ENCODE data around the gene LRRFIP2.
"Not testable (repeated sequence)": the region's sequence is repeated elsewhere in the genome, so short reads cannot be mapped to it uniquely, and the experiment has no call there.

Gene LRRFIP2

DNA sequence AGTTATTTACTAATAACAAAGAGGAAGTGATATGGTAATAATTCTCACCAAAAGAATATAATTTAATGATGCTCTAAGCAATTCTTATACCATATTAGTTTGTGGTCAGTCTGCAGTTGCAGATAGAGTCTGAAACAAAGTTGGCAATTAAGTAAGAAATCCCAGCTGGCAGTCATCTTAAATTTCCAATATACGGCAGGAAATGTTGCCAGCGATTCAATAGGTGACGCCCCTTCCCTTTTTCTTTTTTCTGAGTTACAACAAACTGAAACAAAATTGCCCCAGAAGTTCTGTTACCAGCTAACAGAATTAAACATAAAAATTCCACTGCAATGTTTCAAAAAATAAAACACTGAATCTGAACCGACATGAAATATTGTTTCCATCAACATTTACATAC is 26.7 kb downstream of the LRRFIP2 start:
- no peak for FAIRE-seq
- DNase-seq (ENCODE audit: insufficient read length, low spot score): no peak

DNA sequence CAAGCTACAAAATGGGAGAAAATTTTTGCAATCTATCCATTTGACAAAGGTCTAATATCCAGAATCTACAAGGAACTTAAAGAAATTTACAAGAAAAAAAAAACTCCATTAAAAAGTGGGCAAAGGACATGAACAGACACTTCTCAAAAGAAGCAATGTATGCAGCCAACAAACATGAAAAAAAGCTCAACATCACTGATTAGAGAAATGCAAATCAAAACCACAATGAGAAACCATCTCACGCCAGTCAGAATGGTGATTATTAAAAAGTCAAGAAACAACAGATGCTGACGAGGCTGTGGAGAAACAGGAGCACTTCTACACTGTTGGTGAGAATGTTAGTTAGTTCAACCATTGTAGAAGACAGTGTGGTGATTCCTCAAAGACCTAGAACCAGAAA is 27.5 kb downstream of the LRRFIP2 start:
- not testable (repeated sequence) for FAIRE-seq; DNase-seq (ENCODE audit: insufficient read length, low spot score)

DNA sequence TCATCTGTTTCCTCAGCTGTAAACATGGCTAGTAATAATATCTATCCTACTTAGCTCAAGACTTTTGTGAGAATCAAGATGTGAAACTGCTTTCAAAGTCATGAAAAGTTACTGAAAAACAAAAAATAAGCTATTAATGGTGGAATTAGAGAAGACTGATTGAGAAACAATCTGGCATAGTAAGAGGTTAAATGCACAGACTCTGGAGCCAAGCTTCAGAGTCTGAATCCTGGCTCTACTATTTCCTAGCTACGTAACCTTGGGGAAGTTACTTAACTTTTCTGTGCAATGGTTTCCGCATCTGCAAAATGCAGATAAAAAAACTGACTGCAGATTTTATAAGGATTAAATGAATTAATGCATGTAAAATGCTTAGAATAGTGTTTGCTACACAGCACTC is 28.8 kb downstream of the LRRFIP2 start:
- FAIRE-seq (peak; percentile 4), DNase-seq (ENCODE audit: insufficient read length, low spot score) (no peak)

DNA sequence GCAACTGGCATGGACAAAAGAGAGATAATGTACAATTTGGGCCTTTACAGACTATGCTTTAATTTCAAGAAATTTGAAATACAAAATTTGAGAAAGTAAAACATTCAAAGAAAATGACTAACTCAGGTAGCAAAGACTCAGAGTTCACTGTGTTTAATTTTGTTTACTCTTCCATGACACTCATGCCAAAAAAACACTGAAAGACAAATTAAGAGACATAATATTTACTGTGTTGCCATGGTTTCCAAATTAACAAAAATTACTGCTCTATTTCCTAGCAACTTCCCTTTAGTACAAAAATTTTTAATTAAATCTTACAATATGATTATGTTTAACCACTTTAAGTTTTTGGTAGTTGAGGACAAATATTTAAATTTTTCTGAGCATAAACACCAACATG is 29.6 kb downstream of the LRRFIP2 start:
- DNase-seq (ENCODE audit: insufficient read length, low spot score) (no peak), FAIRE-seq (no peak)

DNA sequence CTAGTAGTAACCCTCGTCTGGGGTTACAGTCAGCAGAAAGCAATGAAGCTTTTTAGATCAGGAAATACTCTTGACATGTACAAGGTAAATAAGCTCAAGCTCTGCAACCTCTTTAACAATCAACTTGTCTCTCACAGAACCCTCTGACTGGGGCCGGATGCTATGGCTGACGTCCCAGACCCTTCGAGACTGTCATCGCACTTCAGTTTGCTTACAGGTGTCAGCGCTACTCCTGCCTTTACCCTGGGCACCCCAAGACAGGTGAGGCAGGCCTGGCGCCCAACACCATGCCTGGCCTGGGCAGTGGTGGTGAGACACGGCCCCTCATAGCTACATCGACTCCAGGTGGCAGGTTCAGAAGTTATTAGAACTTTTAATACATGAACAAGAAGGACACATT is 30.6 kb downstream of the LRRFIP2 start:
- no peak for FAIRE-seq
- no peak for DNase-seq (ENCODE audit: insufficient read length, low spot score)

DNA sequence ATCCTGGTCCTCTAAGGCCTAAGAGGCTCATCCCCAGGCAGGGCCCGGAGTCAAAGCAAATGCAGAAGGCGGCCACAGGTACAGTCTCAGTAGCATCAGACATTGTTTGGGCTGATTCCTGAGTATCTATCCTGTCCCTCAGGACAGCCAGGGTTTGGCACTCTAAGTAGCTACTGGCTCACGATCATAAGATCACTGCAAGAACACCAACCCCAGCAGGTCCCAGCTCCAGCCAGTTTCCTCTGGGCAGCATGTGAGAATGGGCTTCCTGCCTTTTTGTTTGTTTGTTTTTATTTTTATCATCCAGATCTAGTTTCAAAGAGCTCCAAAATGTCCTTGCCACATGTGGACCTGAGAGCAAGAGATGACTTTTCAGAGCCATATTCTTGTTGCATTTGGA is 32.7 kb downstream of the LRRFIP2 start:
- FAIRE-seq (no peak), DNase-seq (ENCODE audit: insufficient read length, low spot score) (no peak)

DNA sequence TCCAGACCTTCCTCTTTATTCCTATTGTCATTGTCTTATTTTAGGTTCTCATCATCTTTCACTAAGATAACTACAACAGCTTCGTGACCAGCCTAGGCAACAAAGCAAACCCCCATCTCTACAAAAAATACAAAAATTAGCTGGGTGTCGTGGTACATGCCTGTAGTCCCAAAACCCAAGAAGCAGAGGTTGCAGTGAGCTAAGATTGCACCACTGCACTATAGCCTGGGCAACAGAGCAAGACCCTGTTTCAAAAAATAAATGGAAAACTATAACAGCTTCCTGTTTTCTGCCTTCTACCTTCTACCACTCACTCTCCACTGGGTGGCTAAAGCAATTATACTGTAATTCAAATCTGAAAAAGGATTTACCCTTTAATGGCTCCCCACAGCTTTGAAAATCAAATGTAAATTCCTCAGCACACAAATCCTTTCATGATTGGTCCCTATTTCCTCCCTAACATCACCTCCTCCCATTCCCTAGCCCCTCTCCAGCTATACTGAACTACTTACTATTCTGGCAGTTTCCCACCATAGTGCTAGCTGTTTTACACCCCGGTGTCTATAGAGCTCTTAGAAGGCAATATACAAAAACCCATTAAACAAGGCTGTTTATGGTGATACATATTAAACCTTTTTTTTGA is 33.4 kb downstream of the LRRFIP2 start:
- FAIRE-seq: no peak
- no peak for DNase-seq (ENCODE audit: insufficient read length, low spot score)

DNA sequence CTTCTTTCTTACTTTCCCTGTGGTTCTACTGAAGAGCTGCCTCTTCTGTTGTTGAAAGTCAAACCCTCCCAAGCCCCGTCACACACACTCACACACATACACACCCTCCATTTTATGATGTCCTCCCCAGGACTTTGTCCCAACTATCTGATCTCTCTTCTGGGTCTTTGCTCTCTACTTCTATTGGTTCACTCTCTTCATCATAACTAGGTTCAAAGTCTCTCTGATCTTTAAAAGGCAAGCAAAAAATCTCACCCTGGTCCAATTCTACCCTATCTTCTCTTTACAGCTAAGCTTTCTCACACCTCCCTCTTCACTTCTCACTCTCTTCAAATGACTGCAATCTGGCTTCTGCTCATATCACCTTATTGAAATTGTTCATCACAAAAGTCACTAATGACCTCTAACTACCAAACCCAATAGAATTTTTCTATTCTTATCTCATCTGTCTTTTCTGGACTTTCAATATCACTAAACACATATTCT is 34.8 kb downstream of the LRRFIP2 start:
- peak; percentile 49 for FAIRE-seq
- DNase-seq (ENCODE audit: insufficient read length, low spot score): no peak

DNA sequence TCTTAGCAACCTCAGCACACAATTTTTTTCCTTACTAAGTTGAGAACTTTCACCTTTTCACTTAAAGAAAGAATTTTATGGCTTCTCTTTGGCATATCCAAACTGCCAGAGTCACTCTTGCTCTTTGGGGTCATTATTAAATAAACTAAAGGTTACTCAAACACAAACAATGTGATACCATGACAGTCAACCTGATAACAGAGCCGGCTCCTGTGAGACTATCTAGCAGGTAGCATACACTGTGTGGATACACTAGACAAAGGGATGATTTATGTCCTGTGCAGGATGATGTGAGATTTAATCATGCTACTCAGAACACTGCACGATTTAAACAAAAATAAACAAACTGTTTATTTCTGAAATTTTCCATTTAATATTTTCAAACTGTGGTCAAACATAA is 35.6 kb downstream of the LRRFIP2 start:
- DNase-seq (ENCODE audit: insufficient read length, low spot score): no peak
- no peak for FAIRE-seq

DNA sequence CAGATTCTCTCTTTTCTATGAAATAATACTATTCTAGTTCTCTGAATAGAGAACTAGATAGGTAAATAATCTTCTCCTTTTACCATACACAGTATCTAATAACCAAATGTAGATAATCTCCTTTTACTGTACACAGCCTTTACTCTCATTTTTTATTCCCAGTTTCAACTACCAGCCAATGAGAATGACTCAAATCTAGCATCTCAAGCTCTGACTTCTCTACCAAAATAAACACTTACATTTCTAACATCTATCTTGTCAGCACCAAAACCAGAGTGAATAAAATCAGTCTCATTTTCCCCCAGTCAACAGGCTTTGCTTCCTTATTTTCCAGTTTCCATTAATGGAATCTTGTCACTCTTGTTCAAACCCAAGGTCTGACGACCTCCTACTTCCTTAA is 36.9 kb downstream of the LRRFIP2 start:
- FAIRE-seq (no peak), DNase-seq (ENCODE audit: insufficient read length, low spot score) (no peak)

DNA sequence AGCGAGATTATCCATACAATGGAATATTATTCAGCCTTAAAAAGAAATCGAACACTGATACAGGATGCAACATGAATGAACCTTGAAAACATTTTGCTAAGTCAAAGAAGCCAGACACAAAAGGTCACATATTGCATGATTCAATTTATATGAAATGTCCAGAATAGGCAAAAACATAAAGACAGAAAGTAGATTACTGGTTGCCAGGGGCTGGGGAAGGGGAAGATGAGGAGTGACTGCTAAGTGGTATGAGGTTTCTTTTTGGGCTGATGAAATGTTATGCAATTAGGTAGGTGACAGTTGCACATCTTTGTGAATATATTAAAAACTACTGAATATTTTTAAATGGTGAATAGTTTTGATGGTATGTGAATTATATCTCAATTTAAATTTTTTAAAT is 38.3 kb downstream of the LRRFIP2 start:
- peak; percentile 14 for FAIRE-seq

DNA sequence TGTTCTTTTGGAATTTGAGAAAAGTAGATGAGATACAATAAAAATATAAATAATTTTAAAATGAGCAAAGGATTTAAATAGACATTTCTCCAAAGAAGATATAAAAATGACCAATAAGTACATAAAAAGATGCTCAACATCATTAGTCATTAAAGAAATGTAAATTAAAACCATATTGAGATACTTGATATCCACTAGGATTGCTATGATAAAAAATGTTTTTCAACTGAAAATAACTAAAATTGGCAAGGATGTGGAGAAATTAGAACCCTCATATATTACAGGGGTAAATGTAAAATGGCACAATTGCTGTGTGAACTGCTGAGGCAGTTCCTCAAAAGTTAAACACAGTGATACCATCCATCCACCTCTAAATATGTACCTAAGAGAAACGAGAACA is 38.8 kb downstream of the LRRFIP2 start:
- DNase-seq (ENCODE audit: insufficient read length, low spot score): no peak
- no peak for FAIRE-seq

More for the DNA sequence above, 38.3 kb downstream of the LRRFIP2 start:
- DNase-seq (ENCODE audit: insufficient read length, low spot score): no peak

DNA sequence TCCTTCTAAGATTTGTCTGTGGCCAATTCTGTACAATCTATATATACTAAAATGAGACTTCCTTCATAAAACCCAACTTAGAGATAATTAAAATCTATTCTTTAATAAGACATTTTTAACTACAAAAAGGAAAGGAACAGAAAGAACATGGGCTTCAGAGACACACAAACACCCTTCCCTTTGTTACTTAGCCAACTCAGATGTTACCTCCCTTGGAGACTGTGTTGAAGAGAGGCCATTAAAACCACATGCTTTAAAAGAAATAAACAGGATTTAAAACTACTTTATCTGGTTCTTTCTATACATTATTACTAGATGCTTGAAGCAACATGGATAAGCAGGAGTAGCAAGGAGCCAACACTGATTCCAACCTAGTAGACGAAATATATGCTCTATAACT is 42.0 kb downstream of the LRRFIP2 start:
- DNase-seq (ENCODE audit: insufficient read length, low spot score) (no peak), FAIRE-seq (no peak)

DNA sequence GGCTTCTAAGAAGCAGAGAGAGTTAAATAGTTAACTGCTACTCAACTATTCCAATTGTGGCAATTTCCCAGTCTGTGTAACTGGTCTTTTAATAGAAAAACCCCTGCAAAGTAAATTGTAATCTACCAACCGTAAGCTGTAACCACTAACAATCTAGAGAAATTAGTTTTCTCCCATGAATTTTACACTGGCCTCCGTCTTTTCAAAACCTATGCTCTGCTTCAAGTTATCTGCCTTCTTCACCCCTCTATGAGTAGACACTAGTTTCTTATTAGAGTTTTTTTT is 42.6 kb downstream of the LRRFIP2 start:
- DNase-seq (ENCODE audit: insufficient read length, low spot score): no peak
- FAIRE-seq: no peak

DNA sequence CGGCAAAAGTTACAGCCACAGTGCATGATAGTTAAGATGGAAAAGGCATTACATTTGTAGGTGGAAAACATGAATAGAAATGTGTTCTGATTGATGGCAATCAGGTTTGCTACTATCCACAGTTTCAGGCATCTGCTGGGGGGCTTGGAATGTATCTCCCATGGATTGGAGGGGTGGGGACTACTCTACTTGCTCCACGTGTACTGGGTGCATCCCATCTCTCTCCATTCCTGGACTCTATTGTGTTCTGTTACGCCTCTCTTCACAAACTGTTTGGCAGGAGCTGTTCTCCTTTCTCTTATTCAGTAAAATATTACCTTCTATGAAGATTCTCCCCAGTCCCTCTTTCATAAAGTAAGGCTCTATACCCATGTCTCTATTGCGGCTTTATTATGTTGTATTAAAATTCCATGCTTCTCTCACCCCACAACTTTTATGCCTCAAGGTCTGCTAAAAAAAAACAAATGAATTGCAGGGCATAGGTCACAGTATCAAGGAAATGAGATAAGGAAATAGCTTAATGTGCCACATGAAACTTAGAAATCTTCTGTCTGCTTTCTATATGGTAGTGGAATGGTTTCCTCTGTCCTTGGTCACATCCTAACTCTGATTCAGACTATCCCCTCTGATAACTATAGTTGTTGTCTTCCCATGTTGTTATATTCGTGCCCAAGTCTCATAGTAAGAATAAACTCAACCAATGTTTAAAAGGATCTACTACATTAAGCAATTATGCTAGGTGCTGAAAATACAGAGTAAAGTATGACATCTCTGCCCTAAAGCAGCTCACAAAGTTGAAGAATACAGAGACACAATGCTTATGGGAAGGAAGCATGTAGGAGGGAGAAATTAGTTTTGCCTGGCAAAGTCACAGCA is 43.2 kb downstream of the LRRFIP2 start:
- no peak for DNase-seq (ENCODE audit: insufficient read length, low spot score)
- peak; percentile 8 for FAIRE-seq

DNA sequence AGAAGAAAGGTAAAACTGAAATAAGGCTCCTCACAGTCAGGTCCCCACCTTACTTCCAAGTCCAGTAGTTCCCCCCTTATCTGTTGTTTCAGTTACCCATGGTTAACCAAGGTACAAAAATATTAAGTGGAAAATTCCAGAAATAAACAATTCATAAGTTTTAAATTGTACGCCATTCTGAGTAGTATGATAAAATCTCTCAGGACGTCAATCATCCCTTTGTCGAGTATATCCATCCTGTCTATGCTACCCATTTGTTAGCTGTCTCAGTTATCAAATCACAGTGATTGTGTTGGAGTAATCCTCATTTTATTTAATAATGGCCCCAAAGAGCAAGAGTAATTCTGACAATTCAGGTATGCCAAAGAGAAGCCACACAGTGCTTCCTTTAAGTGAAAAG is 43.9 kb downstream of the LRRFIP2 start:
- no peak for FAIRE-seq

DNA sequence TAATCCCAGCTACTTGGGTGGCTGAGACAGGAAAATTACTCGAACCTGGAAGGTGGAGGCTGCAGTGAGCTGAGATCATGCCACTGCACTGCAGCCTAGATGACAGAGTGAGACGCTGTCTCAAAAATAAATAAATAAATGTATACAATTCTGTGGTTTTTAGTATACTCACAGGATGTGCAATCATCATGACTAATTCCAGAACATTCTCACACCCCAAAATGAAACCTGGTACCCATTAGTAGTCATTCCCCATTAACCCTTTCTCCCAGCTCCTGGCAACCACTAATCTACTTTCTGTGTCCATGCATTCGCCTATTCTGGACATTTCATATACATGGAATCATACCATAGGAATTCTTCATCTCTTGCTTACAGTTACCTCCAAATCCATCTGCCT is 44.5 kb downstream of the LRRFIP2 start:
- FAIRE-seq: no peak
- no peak for DNase-seq (ENCODE audit: insufficient read length, low spot score)

More for the DNA sequence above, 43.9 kb downstream of the LRRFIP2 start:
- DNase-seq (ENCODE audit: insufficient read length, low spot score): no peak

DNA sequence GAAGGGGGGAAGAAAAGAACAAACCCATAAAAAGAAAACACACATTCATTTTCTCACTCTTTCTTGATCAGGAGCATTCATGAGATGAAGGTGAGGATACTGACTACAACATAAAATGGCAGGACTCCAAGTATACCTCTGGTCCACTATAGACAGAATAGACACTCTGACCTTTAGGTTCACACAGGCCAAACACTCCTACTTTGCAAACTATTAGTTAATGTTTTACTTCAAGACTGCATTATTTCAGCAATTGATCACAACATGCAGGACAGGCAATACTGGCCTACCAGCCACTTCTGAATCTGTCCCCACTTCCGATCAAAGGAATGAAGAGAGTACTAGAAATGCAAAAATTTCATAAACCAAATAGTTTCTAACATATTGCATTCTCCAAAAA is 47.0 kb downstream of the LRRFIP2 start:
- DNase-seq (ENCODE audit: insufficient read length, low spot score) (no peak), FAIRE-seq (no peak)

DNA sequence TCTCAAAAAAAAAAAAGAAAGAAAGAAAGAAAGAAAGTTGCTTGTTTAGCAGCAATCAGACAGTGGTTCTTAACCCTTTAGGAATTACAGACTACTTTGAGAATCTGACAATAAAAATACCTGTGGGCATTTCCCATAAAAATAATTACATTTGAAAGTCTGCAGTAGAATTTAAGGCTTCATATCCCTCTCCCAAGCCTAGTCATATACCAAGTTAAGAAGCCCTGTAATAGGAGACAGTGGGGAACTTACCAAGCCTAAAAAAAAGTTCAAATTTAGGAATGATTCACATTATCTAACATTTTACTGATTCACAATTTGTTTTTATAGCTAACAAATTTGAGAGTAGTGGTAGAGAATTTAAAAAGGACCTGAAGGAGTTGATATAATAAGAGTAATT is 47.5 kb downstream of the LRRFIP2 start:
- DNase-seq (ENCODE audit: insufficient read length, low spot score): no peak
- no peak for FAIRE-seq

DNA sequence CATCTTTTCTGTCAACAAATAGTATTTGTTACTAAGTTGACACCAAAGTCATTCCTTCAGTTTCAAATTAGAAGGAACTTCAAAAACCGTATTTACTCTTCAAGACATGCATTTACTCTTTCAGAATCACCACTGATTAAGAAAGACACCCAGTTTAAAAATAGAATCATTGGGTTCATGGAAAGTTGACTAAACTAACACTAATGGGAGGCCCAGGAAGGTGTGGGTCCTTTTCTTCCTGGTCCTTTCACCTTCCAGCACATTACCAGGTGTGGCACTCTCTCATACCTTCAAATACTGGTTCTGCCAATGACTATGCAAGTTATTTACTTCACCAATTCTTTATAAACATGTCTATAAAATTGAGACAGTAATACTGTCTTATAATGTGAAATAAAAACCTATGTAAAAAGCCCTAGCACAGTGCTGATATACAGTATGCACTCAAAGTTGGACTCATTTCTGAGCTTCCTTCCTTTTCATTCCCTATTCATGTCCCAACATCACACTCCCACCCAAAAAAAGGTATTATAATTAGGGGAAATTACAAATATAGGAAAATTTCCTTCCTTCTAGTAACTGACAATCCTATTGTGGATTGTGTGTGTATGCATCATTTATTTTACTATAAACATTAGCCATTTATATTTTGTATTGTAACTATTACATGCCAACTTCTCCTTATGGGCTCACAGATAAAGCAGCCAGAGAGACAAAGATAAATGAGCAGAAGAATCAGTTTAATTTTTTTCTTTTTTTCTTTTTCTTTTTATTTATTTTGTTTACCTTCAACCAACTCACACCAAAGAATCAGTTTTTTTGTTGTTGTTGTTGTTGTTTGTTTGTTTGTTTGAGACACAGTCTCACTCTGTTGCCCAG is 48.9 kb downstream of the LRRFIP2 start:
- DNase-seq (ENCODE audit: insufficient read length, low spot score) (no peak), FAIRE-seq (no peak)

DNA sequence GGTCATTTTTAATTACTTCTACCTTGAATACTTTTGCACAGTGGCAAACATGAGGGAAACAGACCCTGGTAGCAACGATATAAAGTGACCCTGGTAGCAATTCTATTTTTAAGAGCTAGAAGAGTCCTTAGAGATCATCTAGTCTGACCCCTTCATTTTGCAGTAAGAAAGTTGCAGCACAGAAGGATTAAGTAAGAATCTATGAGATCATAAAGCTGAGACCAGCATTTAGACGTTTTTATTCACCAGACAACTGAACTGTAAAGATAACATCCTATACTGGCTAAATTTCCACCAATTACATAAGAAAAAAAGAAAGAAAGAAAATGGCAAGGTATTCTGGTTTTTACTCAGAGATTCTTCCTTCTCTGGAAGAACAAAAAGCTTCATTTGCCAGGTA is 49.9 kb downstream of the LRRFIP2 start:
- FAIRE-seq: no peak

More for the DNA sequence above, 49.9 kb downstream of the LRRFIP2 start:
- DNase-seq (ENCODE audit: insufficient read length, low spot score): no peak

Data from GM19239 (cell line).